Gastrocnemius medialis (tissue), 4 donors: ENCODE measurements around the gene SELENOT.

Experiments used
- CTCF ChIP-seq, 5 experiments: fragments of 450-650 bp in 3 of 5; fragments of 200-600 bp in 2 of 5; sonication (generic) in 2 of 5; IDR thresholded peaks in 4 of 5; conservative IDR thresholded peaks in 1 of 5; 1 replicate in 4 of 5; 2 replicates in 1 of 5; pipeline ENCODE4 v1.5.1; 2016 to 2019; ENCODE audit warnings: antibody characterized with exemption in 5 of 5, mild to moderate bottlenecking in 3 of 5, moderate library complexity in 3 of 5
- POLR2A ChIP-seq, 2 donors: fragments of 450-650 bp; IDR thresholded peaks; one replicate each; pipeline ENCODE4 v1.6.1; 2017; ENCODE audit warnings: antibody characterized with exemption in 2 of 2, mild to moderate bottlenecking in 2 of 2, moderate library complexity in 2 of 2

DNA sequence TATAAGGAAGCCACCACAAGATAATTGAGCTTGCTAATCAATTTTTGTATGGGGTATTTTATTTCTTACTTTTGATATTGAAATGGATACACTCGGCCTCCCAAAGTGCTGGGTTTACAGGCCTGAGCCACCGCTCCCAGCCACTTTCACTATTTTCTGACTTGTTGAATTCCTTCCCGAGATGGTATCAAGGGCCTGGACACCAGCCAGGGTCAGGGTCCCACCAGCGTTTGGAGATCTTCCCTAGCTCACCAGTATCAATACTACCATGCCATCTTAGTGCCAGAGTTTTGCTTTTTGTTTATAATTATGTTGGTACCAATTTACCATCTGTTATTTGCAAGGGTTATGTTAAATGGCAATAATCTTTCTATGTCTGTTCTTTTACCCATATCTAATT is 5.5 kb upstream of the SELENOT start:
- TF ChIP-seq POLR2A (IDR thresholded peaks at IDR 0.05) = no peak
- TF ChIP-seq CTCF (IDR thresholded peaks at IDR 0.05 in 4 of 5, conservative IDR thresholded peaks at IDR 0.05 in 1 of 5) = no peak
